Measurements from ENCODE around the gene OLFML1. TPM values are rescaled to one million over a fixed set of nuclear protein-coding genes. Genes with fewer than 3 reads are reported as not detected.

Gene OLFML1
- total RNA-seq, 1 experiment from 2014 or later, result not detected

DNA sequence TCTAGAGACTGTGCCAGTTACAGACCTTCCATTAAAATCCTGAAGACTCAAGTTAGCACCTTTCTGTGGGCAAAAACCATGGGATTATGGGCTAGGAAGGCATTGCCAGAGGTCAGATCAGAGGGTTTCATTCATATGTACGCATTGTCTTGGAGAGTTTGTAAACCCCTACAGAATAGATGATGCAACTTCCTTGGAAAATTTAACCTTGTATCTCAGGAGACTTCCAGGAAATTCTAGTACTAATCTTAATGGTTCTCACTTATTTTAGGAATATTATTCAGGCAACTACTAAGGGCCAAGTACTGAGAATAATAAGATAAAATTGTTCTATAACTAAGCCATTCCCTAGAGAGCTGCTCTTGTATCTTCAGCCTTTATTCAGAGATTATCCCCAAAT is 6.9 kb downstream of the OLFML1 start:
- Histone ChIP-seq H3K9me3 (ENCODE audit: low read length) (no peaks in the 10 kb centered on the region), H3K36me3 (ENCODE audit: low read depth, low read length) (no peaks in the 10 kb centered on the region), H3K9ac (ENCODE audit: low read length) (no peak overlapping the region), H3K4me3 (ENCODE audit: low read length) (no peak overlapping the region), H4K20me1 (ENCODE audit: low read length) (no peaks in the 10 kb centered on the region), H3K4me2 (ENCODE audit: low read length) (no peak overlapping the region), H3K27me3 (ENCODE audit: low read length) (peaks cover 22% of the 10 kb centered on the region; the same call in 1 of the 2 replicates), H3K79me2 (ENCODE audit: low read length) (no peaks in the 10 kb centered on the region), H3K4me1 (ENCODE audit: insufficient read depth, low read length) (peaks cover 4% of the 10 kb centered on the region; the same call in 1 of the 2 replicates), H3F3A (ENCODE audit: low read length, unreplicated experiment) (no peaks in the 10 kb centered on the region), H3K27ac (ENCODE audit: low read length) (no peak overlapping the region), H3K9me2 (replicated peaks; ENCODE audit: low read length) (no peaks in the 10 kb centered on the region), H2AFZ (ENCODE audit: low read length) (no peak overlapping the region)
- BruUV-seq (replicated peaks), result no TSS peak
- ATAC-seq (no peak), DNase-seq (no peak)
- CTCF ChIA-PET, result no interaction called here
- POLR2A ChIA-PET (ENCODE audit: unreplicated experiment), result no interaction called here
- intact Hi-C loops (cut with micrococcal nuclease), result no loop called here
- TF ChIP-seq EZH2 (IDR thresholded peaks at IDR 0.05; ENCODE audit: low read length, unreplicated experiment), result no peak
- no peak for TF ChIP-seq CTCF (conservative IDR thresholded peaks at IDR 0.05; ENCODE audit: low read depth, low read length)
- TF ChIP-seq EZH2phosphoT487 (IDR thresholded peaks at IDR 0.05; ENCODE audit: borderline replicate concordance, low read length), result no peak

DNA sequence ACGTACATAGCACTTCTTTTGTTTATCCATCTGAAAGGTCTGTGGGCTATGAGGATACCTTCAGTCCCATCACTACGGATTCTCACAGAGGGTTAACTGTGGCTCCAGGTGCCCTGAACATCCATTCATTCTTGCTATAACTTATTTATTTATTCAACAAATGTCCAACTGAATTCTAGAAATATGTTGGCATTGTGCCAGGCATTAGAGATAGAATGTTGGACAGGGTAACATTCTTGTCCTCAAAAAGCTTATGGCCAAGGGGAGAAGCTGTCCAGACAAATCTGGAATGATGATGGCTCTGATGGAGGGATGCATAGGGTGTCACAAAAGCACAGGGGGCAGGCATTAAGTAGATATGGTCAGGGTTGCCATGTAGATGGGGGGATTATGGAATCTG is 8.4 kb downstream of the OLFML1 start:
- Histone ChIP-seq H3K79me2 (ENCODE audit: low read length) (no peaks in the 10 kb centered on the region), H3K4me3 (ENCODE audit: low read length) (no peak overlapping the region), H2AFZ (ENCODE audit: low read length) (no peak overlapping the region), H4K20me1 (ENCODE audit: low read length) (no peaks in the 10 kb centered on the region), H3K9me3 (ENCODE audit: low read length) (no peaks in the 10 kb centered on the region), H3K27ac (ENCODE audit: low read length) (no peak overlapping the region), H3F3A (ENCODE audit: low read length, unreplicated experiment) (no peaks in the 10 kb centered on the region), H3K4me1 (ENCODE audit: insufficient read depth, low read length) (peaks cover 4% of the 10 kb centered on the region; the same call in 1 of the 2 replicates), H3K9me2 (replicated peaks; ENCODE audit: low read length) (no peaks in the 10 kb centered on the region), H3K36me3 (ENCODE audit: low read depth, low read length) (no peaks in the 10 kb centered on the region), H3K4me2 (ENCODE audit: low read length) (no peak overlapping the region), H3K27me3 (ENCODE audit: low read length) (peaks cover 26% of the 10 kb centered on the region), H3K9ac (ENCODE audit: low read length) (no peak overlapping the region)
- DNase-seq (no peak), ATAC-seq (no peak)
- ChIA-PET POLR2A (ENCODE audit: unreplicated experiment) (no interaction called here), CTCF (no interaction called here)
- no TSS peak for BruUV-seq (replicated peaks)
- no peak for TF ChIP-seq EZH2phosphoT487 (IDR thresholded peaks at IDR 0.05; ENCODE audit: borderline replicate concordance, low read length)
- TF ChIP-seq CTCF (conservative IDR thresholded peaks at IDR 0.05; ENCODE audit: low read depth, low read length), result no peak
- no peak for TF ChIP-seq EZH2 (IDR thresholded peaks at IDR 0.05; ENCODE audit: low read length, unreplicated experiment)
- intact Hi-C loops (cut with micrococcal nuclease), result no loop called here

- ATAC-seq (no peak), DNase-seq (no peak)
- TF ChIP-seq CTCF (conservative IDR thresholded peaks at IDR 0.05; ENCODE audit: low read depth, low read length) (no peak), EZH2phosphoT487 (IDR thresholded peaks at IDR 0.05; ENCODE audit: borderline replicate concordance, low read length) (no peak), EZH2 (IDR thresholded peaks at IDR 0.05; ENCODE audit: low read length, unreplicated experiment) (no peak)
These were observed 8.9 kb downstream of the OLFML1 start for GRCh38 chr11:7494086-7494745.

More at GRCh38 chr11:7494086-7494745, 8.9 kb downstream of the OLFML1 start:
- POLR2A ChIA-PET (ENCODE audit: unreplicated experiment), result no interaction called here
- Histone ChIP-seq H3K4me1 (ENCODE audit: insufficient read depth, low read length) (peaks cover 4% of the 10 kb centered on the region; the same call in 1 of the 2 replicates), H4K20me1 (ENCODE audit: low read length) (no peaks in the 10 kb centered on the region), H2AFZ (ENCODE audit: low read length) (no peak overlapping the region), H3K9me3 (ENCODE audit: low read length) (no peaks in the 10 kb centered on the region), H3K36me3 (ENCODE audit: low read depth, low read length) (no peaks in the 10 kb centered on the region), H3K4me3 (ENCODE audit: low read length) (no peak overlapping the region), H3K79me2 (ENCODE audit: low read length) (no peaks in the 10 kb centered on the region), H3K27me3 (ENCODE audit: low read length) (peaks cover 32% of the 10 kb centered on the region), H3K4me2 (ENCODE audit: low read length) (no peak overlapping the region), H3K27ac (ENCODE audit: low read length) (no peak overlapping the region), H3K9me2 (replicated peaks; ENCODE audit: low read length) (no peaks in the 10 kb centered on the region), H3K9ac (ENCODE audit: low read length) (no peak overlapping the region), H3F3A (ENCODE audit: low read length, unreplicated experiment) (no peaks in the 10 kb centered on the region)
- intact Hi-C loops (cut with micrococcal nuclease), result no loop called here
- CTCF ChIA-PET, result no interaction called here
- BruUV-seq (replicated peaks), result no TSS peak
